Measurements from ENCODE around the gene MDFI. TPM values are rescaled to one million over a fixed set of nuclear protein-coding genes. Genes with fewer than 3 reads are reported as not detected.

MDFI gene
- polyA plus RNA-seq, 1 of the 3 experiments (the other 2 are of a cell fraction) = 7.0 TPM

GRCh38 chr6:41594766-41595165 is 43.5 kb upstream of the MDFI start:
- H2AFZ ChIP-seq (ENCODE audit: low read depth) = no peak overlapping the region
- TF ChIP-seq MXI1 (IDR thresholded peaks at IDR 0.05; ENCODE audit: low read depth, low read length) (no peak), NRF1 (IDR thresholded peaks at IDR 0.05; ENCODE audit: low read depth, low read length) (no peak), ELF1 (IDR thresholded peaks at IDR 0.05) (no peak), IRF3 (IDR thresholded peaks at IDR 0.05; ENCODE audit: low read depth, low read length) (no peak), YY1 (IDR thresholded peaks at IDR 0.05; ENCODE audit: low read depth) (no peak)
- CTCF ChIA-PET = interaction anchor here (0.6 to 20.7 kb wide), 14 partner anchors 8 to 225 kb away, joined by 3 to 504 read pairs (median 4); no protein-coding TSS in a partner anchor
- H3K27me3 ChIP-seq (ENCODE audit: insufficient read depth) = no peaks in the 10 kb centered on the region
- peaks cover 0 to 11% of the 10 kb centered on the region in 2 experiments; a peak in 1 of 4 replicates for H3K4me1 ChIP-seq (ENCODE audit: control insufficient read depth in 1 of 2, insufficient read depth in 2 of 2, low read depth in 1 of 2, low read length in 1 of 2)
- H3K9me3 ChIP-seq = no peaks in the 10 kb centered on the region
- no peak for DNase-seq
- H3F3A ChIP-seq (replicated peaks; ENCODE audit: insufficient read depth) = no peaks in the 10 kb centered on the region
- no peak overlapping the region for H3K9ac ChIP-seq
- H3K36me3 ChIP-seq (replicated peaks in 1 of 2; ENCODE audit: control insufficient read depth in 1 of 2, insufficient read depth in 2 of 2, low read length in 1 of 2) = peaks cover 0 to 20% of the 10 kb centered on the region in 2 experiments
- no peaks in the 10 kb centered on the region for H3K79me2 ChIP-seq (ENCODE audit: insufficient read depth)
- POLR2A ChIA-PET = no interaction called here
- no peak overlapping the region for H3K4me2 ChIP-seq
- H3K9me2 ChIP-seq = no peaks in the 10 kb centered on the region
- 94% methylated on average over 15 of the region's 15 CpGs for WGBS (ENCODE audit: low lambda C conversion rate)
- no peak overlapping the region for H3K27ac ChIP-seq (ENCODE audit: low read depth in 2 of 2, low read length in 1 of 2)
- H3K4me3 ChIP-seq (ENCODE audit: low read depth in 2 of 2, low read length in 1 of 2) = no peak overlapping the region
- no peaks in the 10 kb centered on the region for H4K20me1 ChIP-seq (ENCODE audit: insufficient read depth)

GRCh38 chr6:41595166-41595565 is 43.1 kb upstream of the MDFI start:
- CTCF ChIA-PET = interaction anchor here (0.6 to 20.7 kb wide), 14 partner anchors 8 to 225 kb away, joined by 3 to 504 read pairs (median 4); no protein-coding TSS in a partner anchor
- WGBS (ENCODE audit: low lambda C conversion rate) = no CpG with 5 or more reads among the region's 6 CpGs
- Histone ChIP-seq H3K4me1 (ENCODE audit: control insufficient read depth in 1 of 2, insufficient read depth in 2 of 2, low read depth in 1 of 2, low read length in 1 of 2) (peaks cover 0 to 11% of the 10 kb centered on the region in 2 experiments; a peak in 1 of 4 replicates), H3K9me3 (no peaks in the 10 kb centered on the region), H4K20me1 (ENCODE audit: insufficient read depth) (no peaks in the 10 kb centered on the region), H3K4me3 (ENCODE audit: low read depth in 2 of 2, low read length in 1 of 2) (no peak overlapping the region), H3K27me3 (ENCODE audit: insufficient read depth) (no peaks in the 10 kb centered on the region), H3K36me3 (replicated peaks in 1 of 2; ENCODE audit: control insufficient read depth in 1 of 2, insufficient read depth in 2 of 2, low read length in 1 of 2) (peaks cover 0 to 18% of the 10 kb centered on the region in 2 experiments), H3K4me2 (no peak overlapping the region), H3K27ac (ENCODE audit: low read depth in 2 of 2, low read length in 1 of 2) (no peak overlapping the region), H2AFZ (ENCODE audit: low read depth) (no peak overlapping the region), H3F3A (replicated peaks; ENCODE audit: insufficient read depth) (no peaks in the 10 kb centered on the region), H3K79me2 (ENCODE audit: insufficient read depth) (no peaks in the 10 kb centered on the region), H3K9me2 (no peaks in the 10 kb centered on the region), H3K9ac (no peak overlapping the region)
- no peak for DNase-seq
- no peak for TF ChIP-seq RAD21 (IDR thresholded peaks at IDR 0.05; ENCODE audit: low read length)
- TF ChIP-seq JUND (IDR thresholded peaks at IDR 0.05) = no peak
- POLR2A ChIA-PET = no interaction called here

- H3K4me2 ChIP-seq = no peak overlapping the region
- H3K36me3 ChIP-seq (replicated peaks in 1 of 2; ENCODE audit: control insufficient read depth in 1 of 2, insufficient read depth in 2 of 2, low read length in 1 of 2) = peaks cover 0 to 12% of the 10 kb centered on the region in 2 experiments
- no peaks in the 10 kb centered on the region for H3K9me2 ChIP-seq
- ChIA-PET POLR2A (no interaction called here), CTCF (interaction anchor here (2.8 to 20.7 kb wide), 5 partner anchors 9 to 226 kb away, joined by 9 to 504 read pairs (median 151); no protein-coding TSS in a partner anchor)
- H3K9me3 ChIP-seq = no peaks in the 10 kb centered on the region
- 93% methylated on average over 8 of the region's 10 CpGs for WGBS (ENCODE audit: low lambda C conversion rate)
- no peaks in the 10 kb centered on the region for H3K27me3 ChIP-seq (ENCODE audit: insufficient read depth)
- H3K79me2 ChIP-seq (ENCODE audit: insufficient read depth) = no peaks in the 10 kb centered on the region
- H3K4me3 ChIP-seq (ENCODE audit: low read depth in 2 of 2, low read length in 1 of 2) = no peak overlapping the region
- peaks cover 0 to 11% of the 10 kb centered on the region in 2 experiments; a peak in 1 of 4 replicates for H3K4me1 ChIP-seq (ENCODE audit: control insufficient read depth in 1 of 2, insufficient read depth in 2 of 2, low read depth in 1 of 2, low read length in 1 of 2)
- no peak for DNase-seq
- H3K9ac ChIP-seq = no peak overlapping the region
- H2AFZ ChIP-seq (ENCODE audit: low read depth) = no peak overlapping the region
- H4K20me1 ChIP-seq (ENCODE audit: insufficient read depth) = no peaks in the 10 kb centered on the region
- H3K27ac ChIP-seq (ENCODE audit: low read depth in 2 of 2, low read length in 1 of 2) = no peak overlapping the region
- H3F3A ChIP-seq (replicated peaks; ENCODE audit: insufficient read depth) = no peaks in the 10 kb centered on the region
- TF ChIP-seq TEAD4 (IDR thresholded peaks at IDR 0.05; ENCODE audit: borderline replicate concordance, insufficient read depth) (no peak), GATA2 (CRISPR knock-in tag; IDR thresholded peaks at IDR 0.05) (no peak), JUND (IDR thresholded peaks at IDR 0.05) (no peak), SIN3A (IDR thresholded peaks at IDR 0.05; ENCODE audit: borderline replicate concordance, low read depth, low read length) (no peak), SMC3 (IDR thresholded peaks at IDR 0.05; ENCODE audit: low read depth, low read length) (no peak), ELF1 (IDR thresholded peaks at IDR 0.05) (no peak), EP300 (IDR thresholded peaks at IDR 0.05; ENCODE audit: borderline replicate concordance in 1 of 2, low read depth in 1 of 2, low read length in 1 of 2) (no peak), GABPA (IDR thresholded peaks at IDR 0.05; ENCODE audit: low read depth) (no peak), REST (IDR thresholded peaks at IDR 0.05; ENCODE audit: low read depth, low read length) (no peak), RXRA (IDR thresholded peaks at IDR 0.05; ENCODE audit: borderline replicate concordance, low read depth) (no peak), EZH2phosphoT487 (IDR thresholded peaks at IDR 0.05; ENCODE audit: borderline replicate concordance, low read depth) (no peak)
These were observed 42.1 kb upstream of the MDFI start for GRCh38 chr6:41596096-41596685.

Measured in SK-N-SH (cell line).